ENCODE data around the gene ACKR3.
A peak's percentile ranks its signal among the peaks of the same experiment; 100 is the strongest.

The ACKR3 gene

GRCh38 chr2:236550701-236551465 is 18.7 kb upstream of the ACKR3 start:
- no peak for DNase-seq

- DNase-seq, result no peak
Observed at GRCh38 chr2:236551471-236552211, 18.0 kb upstream of the ACKR3 start.

GRCh38 chr2:236552212-236552542 is 17.4 kb upstream of the ACKR3 start:
- DNase-seq, result no peak

- DNase-seq, result no peak
Observed at GRCh38 chr2:236552581-236553363, 16.9 kb upstream of the ACKR3 start.

- no peak for DNase-seq
Observed at GRCh38 chr2:236553522-236553921, 16.1 kb upstream of the ACKR3 start.

GRCh38 chr2:236554629-236555282 is 14.9 kb upstream of the ACKR3 start:
- no peak for DNase-seq

GRCh38 chr2:236555481-236555880 is 14.1 kb upstream of the ACKR3 start:
- no peak for DNase-seq

GRCh38 chr2:236557306-236558030 is 12.2 kb upstream of the ACKR3 start:
- no peak for DNase-seq

- no peak for DNase-seq
Observed at GRCh38 chr2:236558036-236558435, 11.6 kb upstream of the ACKR3 start.

GRCh38 chr2:236558993-236559978 is 10.3 kb upstream of the ACKR3 start:
- DNase-seq, result no peak

- no peak for DNase-seq
Observed at GRCh38 chr2:236561874-236562273, 7.8 kb upstream of the ACKR3 start.

- no peak for DNase-seq
Observed at GRCh38 chr2:236562434-236562833, 7.2 kb upstream of the ACKR3 start.

- DNase-seq, result no peak
Observed at GRCh38 chr2:236563953-236564352, 5.7 kb upstream of the ACKR3 start.

GRCh38 chr2:236565212-236565611 is 4.4 kb upstream of the ACKR3 start:
- no peak for DNase-seq

GRCh38 chr2:236565879-236566402 is 3.7 kb upstream of the ACKR3 start:
- no peak for DNase-seq

GRCh38 chr2:236566596-236566995 is 3.0 kb upstream of the ACKR3 start:
- DNase-seq, result no peak

GRCh38 chr2:236568068-236568921 is 1.3 kb upstream of the ACKR3 start:
- peak; percentile 63 for DNase-seq

- DNase-seq, result no peak
Observed at GRCh38 chr2:236568922-236569572, 578 bp upstream of the ACKR3 start.

GRCh38 chr2:236570081-236570868 is 650 bp downstream of the ACKR3 start:
- DNase-seq, result no peak
